HCT116 (cell line): Measurements from ENCODE around the gene NDUFS6. TPM values are rescaled to one million over a fixed set of nuclear protein-coding genes. Genes with fewer than 3 reads are reported as not detected.
"Not testable (repeated sequence)": the region's sequence is repeated elsewhere in the genome, so short reads cannot be mapped to it uniquely, and the experiment has no call there.

Experiments used
- ATAC-seq: fragments of 200-7000 bp; cut with Tn5 transposase; 2 replicates; pipeline ENCODE4 v1.9.1; 2020; ENCODE audit warnings: mild to moderate bottlenecking, moderate library complexity
- BruUV-seq: library from RNA; stranded (reverse); fragments of 400-500 nt; replicated peaks from 2 replicates; lab custom pipeline; 2021; lab: Mats Ljungman, UMichigan
- CTCF ChIA-PET: fragments of 300-600 bp; sonication (Branson Sonifier 250); formaldehyde crosslinking; loops from one replicate; lab custom pipeline; 2021; ENCODE audit warnings: antibody characterized with exemption; lab: Charles Lee
- POLR2A ChIA-PET: fragments of 300-600, 350-600 bp; sonication (Branson Sonifier 250); formaldehyde crosslinking; loops from one replicate; lab custom pipeline; 2021; ENCODE audit warnings: antibody characterized with exemption; lab: Charles Lee
- RAD21 ChIA-PET, 2 experiments: fragments of 300-600 bp; sonication (Branson Sonifier 250); formaldehyde crosslinking; loops; one replicate each; lab custom pipeline; 2023; ENCODE audit warnings: low total read pairs in 2 of 2; ENCODE audit not compliant: uncharacterized antibody in 2 of 2, unreplicated experiment in 2 of 2, low non-redundant PET in 1 of 2; lab: Charles Lee
- DNase-seq: peaks from one replicate; pipeline ENCODE4 v3.0.0-alpha.2; 2010; ENCODE audit warnings: low read depth, low spot score
- H2AFZ ChIP-seq: fragments of 200-600 bp; shearing (Covaris generic), sonication (generic); 2 replicates; pipeline ENCODE4 v1.6.1; 2017; ENCODE audit warnings: low read depth, mixed run types, mixed read lengths, antibody characterized with exemption, low read length; ENCODE audit not compliant: poor library complexity, severe bottlenecking
- H3K27ac ChIP-seq: 2 replicates; pipeline ENCODE4 v1.5.1; 2012; ENCODE audit warnings: low read depth, low read length
- H3K27me3 ChIP-seq: fragments of 200-600 bp; sonication (generic); 2 replicates; pipeline ENCODE4 v1.6.1; 2016; ENCODE audit warnings: mixed run types, low read length, mixed read lengths; ENCODE audit not compliant: insufficient read depth
- H3K36me3 ChIP-seq, 2 experiments: fragments of 200-500 bp in 1 of 2; fragments of 200-600 bp in 1 of 2; sonication (Bioruptor generic) in 1 of 2; sonication (generic) in 1 of 2; 2 replicates each; pipeline versions ENCODE4 v1.5.1 to v1.6.1; 2014 to 2016; ENCODE audit warnings: low read length in 2 of 2, inconsistent platforms in 1 of 2, mixed read lengths in 1 of 2, mixed run types in 1 of 2; ENCODE audit not compliant: insufficient read depth in 2 of 2, control insufficient read depth in 1 of 2
- H3K4me1 ChIP-seq, 2 experiments: fragments of 200-600 bp in 1 of 2; sonication (generic) in 1 of 2; 2 replicates each; pipeline versions ENCODE4 v1.5.1 to v1.6.1; 2012 to 2017; ENCODE audit warnings: low read length in 2 of 2, inconsistent platforms in 1 of 2, mild to moderate bottlenecking in 1 of 2, mixed read lengths in 1 of 2, mixed run types in 1 of 2, moderate library complexity in 1 of 2; ENCODE audit not compliant: insufficient read depth in 2 of 2, control insufficient read depth in 1 of 2
- H3K4me2 ChIP-seq: fragments of 200-600 bp; sonication (generic); 2 replicates; pipeline ENCODE4 v1.6.1; 2017; ENCODE audit warnings: mixed run types, low read length, mixed read lengths
- H3K4me3 ChIP-seq, 2 experiments: fragments of 200-600 bp in 1 of 2; sonication (generic) in 1 of 2; replicated peaks in 1 of 2; 2 replicates each; pipeline ENCODE4 v1.5.1; 2011 to 2016; ENCODE audit warnings: low read length in 2 of 2, control low read depth in 1 of 2, low read depth in 1 of 2, mild to moderate bottlenecking in 1 of 2, mixed read lengths in 1 of 2, mixed run types in 1 of 2
- H3K79me2 ChIP-seq: fragments of 200-600 bp; sonication (generic); 2 replicates; pipeline ENCODE4 v1.6.1; 2017; ENCODE audit warnings: mild to moderate bottlenecking, mixed run types, low read length, moderate library complexity, mixed read lengths; ENCODE audit not compliant: insufficient read depth
- H3K9ac ChIP-seq: fragments of 200-600 bp; sonication (generic); 2 replicates; pipeline ENCODE4 v1.6.1; 2016; ENCODE audit warnings: low read length, mixed read lengths
- H3K9me2 ChIP-seq: fragments of 200-600 bp; sonication (generic), shearing (Covaris generic); 2 replicates; pipeline ENCODE4 v1.6.1; 2017; ENCODE audit warnings: mixed run types, mild to moderate bottlenecking, moderate library complexity; ENCODE audit not compliant: insufficient read depth
- H3K9me3 ChIP-seq, 2 experiments: fragments of 200-500 bp in 1 of 2; fragments of 200-600 bp in 1 of 2; sonication (Bioruptor generic) in 1 of 2; sonication (generic) in 1 of 2; 2 replicates each; pipeline ENCODE4 v1.6.1; 2014 to 2017; ENCODE audit warnings: low read length in 2 of 2, mixed read lengths in 2 of 2, inconsistent platforms in 1 of 2, low read depth in 1 of 2, mild to moderate bottlenecking in 1 of 2, mixed run types in 1 of 2, moderate library complexity in 1 of 2; ENCODE audit not compliant: control insufficient read depth in 1 of 2, insufficient read depth in 1 of 2
- H4K20me1 ChIP-seq: fragments of 200-600 bp; sonication (generic), shearing (Covaris generic); 2 replicates; pipeline ENCODE4 v1.6.1; 2017; ENCODE audit warnings: mixed run types, mild to moderate bottlenecking, moderate library complexity; ENCODE audit not compliant: insufficient read depth
- CBX3 ChIP-seq: IDR thresholded peaks from 2 replicates; pipeline ENCODE4 v1.6.1; 2012; ENCODE audit warnings: low read depth
- EGR1 ChIP-seq: IDR thresholded peaks from 2 replicates; pipeline ENCODE4 v1.6.1; 2012; ENCODE audit warnings: low read depth
- FOSL1 ChIP-seq: IDR thresholded peaks from 2 replicates; pipeline ENCODE4 v1.6.1; 2012; ENCODE audit warnings: low read depth
- POLR2AphosphoS5 ChIP-seq: IDR thresholded peaks from 2 replicates; pipeline ENCODE4 v1.6.1; 2011; ENCODE audit warnings: mild to moderate bottlenecking, low read depth, low read length, moderate library complexity
- SP1 ChIP-seq: IDR thresholded peaks from 2 replicates; pipeline ENCODE4 v1.6.1; 2012; ENCODE audit warnings: low read depth
- SRF ChIP-seq: IDR thresholded peaks from 2 replicates; pipeline ENCODE4 v1.6.1; 2012; ENCODE audit warnings: low read depth
- YY1 ChIP-seq: IDR thresholded peaks from 2 replicates; pipeline ENCODE4 v1.6.1; 2011; ENCODE audit warnings: low read length, low read depth, moderate library complexity, mild to moderate bottlenecking; ENCODE audit not compliant: insufficient replicate concordance; ENCODE audit errors: extremely low read depth
- intact Hi-C: fragments of 100-400 bp; cut with micrococcal nuclease; formaldehyde crosslinking; loops from 2 replicates; pipeline ENCODE4 v1.10.0; 2022
- total RNA-seq: library from RNA; stranded (reverse); gene quantifications from one replicate; pipeline ENCODE4 v1.2.1, GENCODE V29; 2021; ENCODE audit not compliant: unreplicated experiment

Gene NDUFS6
- total RNA-seq, 1 experiment from 2014 or later, result 43.8 TPM

- RAD21 ChIA-PET, result no interaction called here
- intact Hi-C loops, result no loop called here
- ATAC-seq (no peak), DNase-seq (no peak)
- Histone ChIP-seq H3K9me3 (no peaks in the 10 kb centered on the region), H3K27me3 (no peaks in the 10 kb centered on the region), H3K9ac (no peak overlapping the region), H2AFZ (no peak overlapping the region), H3K9me2 (no peaks in the 10 kb centered on the region), H3K27ac (no peak overlapping the region), H3K79me2 (no peaks in the 10 kb centered on the region), H3K4me3 (no peak overlapping the region), H3K4me1 (no peaks in the 10 kb centered on the region), H4K20me1 (no peaks in the 10 kb centered on the region), H3K36me3 (no peaks in the 10 kb centered on the region), H3K4me2 (no peak overlapping the region)
- TF ChIP-seq SP1, result no peak
- TF ChIP-seq POLR2AphosphoS5, result no peak
- no peak for TF ChIP-seq YY1
- no peak for TF ChIP-seq EGR1
- TF ChIP-seq FOSL1, result no peak
- no peak for TF ChIP-seq CBX3
- no peak for TF ChIP-seq SRF
- POLR2A ChIA-PET, result no interaction called here
- no TSS peak for BruUV-seq
- CTCF ChIA-PET, result no interaction called here
Measured at GRCh38 chr5:1842004-1842819, 41.0 kb downstream of the NDUFS6 start.

DNA sequence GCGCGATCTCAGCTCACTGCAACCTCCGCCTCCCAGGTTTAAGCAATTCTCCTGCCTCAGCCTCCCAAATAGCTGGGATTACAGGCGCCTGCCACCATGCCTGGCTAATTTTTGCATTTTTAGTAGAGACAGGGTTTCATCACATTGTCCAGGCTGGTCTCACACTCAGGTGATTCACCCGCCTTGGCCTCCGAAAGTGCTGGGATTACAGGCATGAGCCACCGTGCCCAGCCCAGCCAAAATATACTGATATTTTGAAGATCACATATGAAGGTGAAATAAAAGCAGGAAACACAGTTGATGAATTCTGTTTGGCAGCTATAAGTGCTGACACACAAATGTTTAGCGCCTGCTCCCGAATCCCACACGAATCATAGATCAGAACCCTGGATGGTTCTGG lies 42.6 kb downstream of the NDUFS6 start:
- ATAC-seq, H3K27ac ChIP-seq, CTCF ChIA-PET, BruUV-seq, H3K79me2 ChIP-seq, H3K36me3 ChIP-seq, H3K9me3 ChIP-seq, H3K4me3 ChIP-seq, H2AFZ ChIP-seq, H3K4me1 ChIP-seq, H4K20me1 ChIP-seq, RAD21 ChIA-PET, intact Hi-C loops, H3K9ac ChIP-seq, H3K27me3 ChIP-seq, POLR2A ChIA-PET, H3K4me2 ChIP-seq, DNase-seq, H3K9me2 ChIP-seq: not testable (repeated sequence)
